HepG2 (cell line): ENCODE measurements around the gene CXXC5. TPM values are rescaled to one million over a fixed set of nuclear protein-coding genes. Genes with fewer than 3 reads are reported as not detected.

ENCODE experiments used
- ATAC-seq: fragments of 200-7000 bp; cut with Tn5 transposase; 3 replicates; pipeline ENCODE4 v1.9.1; 2020; ENCODE audit warnings: mild to moderate bottlenecking, moderate library complexity
- BruUV-seq: library from RNA; stranded (reverse); fragments of 400-500 nt; replicated peaks from 2 replicates; lab custom pipeline; 2021; lab: Mats Ljungman, UMichigan
- CTCF ChIA-PET: fragments of 300-600 bp; formaldehyde crosslinking; extraction: SDS; loops from one replicate; lab custom pipeline; 2021; ENCODE audit warnings: low total read pairs, inconsistent platforms, low intra/inter-chr PET ratio; lab: Yijun Ruan, JAX
- POLR2A ChIA-PET: fragments of 350-600 bp; sonication (Branson Sonifier 250); formaldehyde crosslinking; loops from one replicate; lab custom pipeline; 2020; ENCODE audit warnings: antibody characterized with exemption, inconsistent platforms; lab: Yijun Ruan, JAX
- DNase-seq: peaks from one replicate; pipeline ENCODE4 v3.0.0-alpha.2; 2015; ENCODE audit warnings: low spot score
- FAIRE-seq: peaks from 3 replicates; lab custom pipeline; 2011; peaks lifted over from hg19 to GRCh38; lab: Jason Lieb, UNC
- H2AFZ ChIP-seq: one replicate; pipeline ENCODE4 v1.6.1; 2011; ENCODE audit warnings: low read length, inconsistent platforms
- H3K27ac ChIP-seq: fragments of 300-600 bp; 3 replicates; pipeline ENCODE4 v1.8.0; 2011; ENCODE audit warnings: mixed run types, mild to moderate bottlenecking, mixed read lengths, low read length, inconsistent platforms; ENCODE audit not compliant: insufficient read depth; ENCODE audit errors: extremely low read length
- H3K27me3 ChIP-seq, 2 experiments: fragments of 200-600 bp in 1 of 2; 2 replicates in 1 of 2; 3 replicates in 1 of 2; pipeline versions ENCODE4 v1.6.0 to v1.8.0; 2011; ENCODE audit warnings: low read length in 2 of 2, mild to moderate bottlenecking in 2 of 2, moderate library complexity in 2 of 2, inconsistent platforms in 1 of 2; ENCODE audit not compliant: insufficient read depth in 2 of 2, control insufficient read depth in 1 of 2
- H3K36me3 ChIP-seq, 2 experiments: fragments of 200-600 bp in 1 of 2; replicated peaks in 1 of 2; 2 replicates in 1 of 2; 3 replicates in 1 of 2; pipeline versions ENCODE4 v1.5.1 to v1.8.0; 2011; ENCODE audit warnings: low read length in 2 of 2, inconsistent platforms in 1 of 2; ENCODE audit not compliant: insufficient read depth in 2 of 2, control insufficient read depth in 1 of 2
- H3K4me1 ChIP-seq: 2 replicates; pipeline ENCODE4 v1.5.1; 2012; ENCODE audit warnings: low read length, inconsistent platforms; ENCODE audit not compliant: insufficient read depth
- H3K4me2 ChIP-seq: 2 replicates; pipeline ENCODE4 v1.6.0; 2011; ENCODE audit warnings: low read depth, low read length, inconsistent platforms
- H3K4me3 ChIP-seq, 3 experiments: fragments of 200-600 bp in 1 of 3; sonication (generic), shearing (Covaris generic) in 1 of 3; replicated peaks in 1 of 3; 2 replicates each; pipeline ENCODE4 v1.5.1; 2011 to 2016; ENCODE audit warnings: low read length in 3 of 3, inconsistent platforms in 2 of 3, low read depth in 2 of 3, mild to moderate bottlenecking in 2 of 3, control low read depth in 1 of 3, mixed read lengths in 1 of 3; ENCODE audit not compliant: insufficient read depth in 1 of 3
- H3K79me2 ChIP-seq: one replicate; pipeline ENCODE4 v1.6.1; 2011; ENCODE audit warnings: low read length, inconsistent platforms; ENCODE audit not compliant: insufficient read depth
- H3K9ac ChIP-seq: 2 replicates; pipeline ENCODE4 v1.6.0; 2011; ENCODE audit warnings: mild to moderate bottlenecking, low read depth, low read length, inconsistent platforms; ENCODE audit not compliant: insufficient read depth
- H3K9me3 ChIP-seq: 2 replicates; pipeline ENCODE4 v1.5.1; 2012; ENCODE audit warnings: mild to moderate bottlenecking, low read length
- H4K20me1 ChIP-seq: 2 replicates; pipeline ENCODE4 v1.6.0; 2011; ENCODE audit warnings: inconsistent platforms, mild to moderate bottlenecking, low read length, moderate library complexity; ENCODE audit not compliant: insufficient read depth
- FOSL2 ChIP-seq: sonication (generic); formaldehyde crosslinking; IDR thresholded peaks from 2 replicates; pipeline ENCODE4 v1.4.0; 2020; ENCODE audit warnings: missing genetic modification reagents
- FOXK2 ChIP-seq: fragments of 450-650 bp; IDR thresholded peaks from 2 replicates; pipeline ENCODE4 v1.6.1; 2016
- TEAD3 ChIP-seq: optimal IDR thresholded peaks from 2 replicates; pipeline ENCODE3; 2016; ENCODE audit warnings: borderline replicate concordance
- YEATS2 ChIP-seq: sonication (generic); formaldehyde crosslinking; IDR thresholded peaks from 2 replicates; pipeline ENCODE4 v1.4.0; 2020; ENCODE audit warnings: missing genetic modification reagents, borderline replicate concordance
- ZBTB49 ChIP-seq: sonication (generic); formaldehyde crosslinking; IDR thresholded peaks from 2 replicates; pipeline ENCODE4 v1.4.0; 2020; ENCODE audit warnings: missing genetic modification reagents, borderline replicate concordance
- ZNF687 ChIP-seq: sonication (generic); formaldehyde crosslinking; IDR thresholded peaks from 2 replicates; pipeline ENCODE4 v1.5.1; 2020; ENCODE audit warnings: mild to moderate bottlenecking, missing genetic modification reagents, moderate library complexity
- ZNF737 ChIP-seq: sonication (generic); formaldehyde crosslinking; IDR thresholded peaks from 2 replicates; pipeline ENCODE4 v1.5.0; 2020; ENCODE audit warnings: missing genetic modification reagents, mild to moderate bottlenecking, borderline replicate concordance
- ZNF740 ChIP-seq: sonication (generic); formaldehyde crosslinking; IDR thresholded peaks from 2 replicates; pipeline ENCODE4 v1.4.0; 2020; ENCODE audit warnings: missing genetic modification reagents
- ZSCAN21 ChIP-seq: sonication (generic); formaldehyde crosslinking; IDR thresholded peaks from 2 replicates; pipeline ENCODE4 v1.8.0; 2022; ENCODE audit warnings: mild to moderate bottlenecking, missing genetic modification reagents, moderate library complexity, borderline replicate concordance
- WGBS: methylation state at CpG from one replicate; pipeline ENCODE4 v1.1.6; 2017; ENCODE audit warnings: low lambda C conversion rate; 5-methylcytosine and 5-hydroxymethylcytosine counted together
- in situ Hi-C: cut with HindIII; loops from 2 replicates; pipeline ENCODE4 v1.10.0; 2017; ENCODE audit warnings: low pct_unique_long_range_greater_than_20kb; ENCODE audit not compliant: extremely low pct_ligation_motif_present
- intact Hi-C: fragments of 100-400 bp; cut with micrococcal nuclease; formaldehyde crosslinking; loops from one replicate; pipeline ENCODE4 v1.10.0; 2022; ENCODE audit not compliant: unreplicated experiment
- polyA plus RNA-seq, 8 experiments: library from polyadenylated mRNA; depleted of rRNA in 3 of 8; stranded (reverse) in 7 of 8; unstranded in 1 of 8; fragments of >200 nt; fragmentation: Illumina TruSeq in 4 of 8; extraction: Trizol in 4 of 8; gene quantifications; 2 replicates each; pipeline versions ENCODE4 v1.2.1 to v1.2.3, GENCODE V29; 2011 to 2016; ENCODE audit warnings: low read depth in 4 of 8, missing spikeins in 1 of 8, mixed read lengths in 1 of 8; ENCODE audit not compliant: insufficient read depth in 1 of 8
- total RNA-seq, 5 experiments: library from RNA; depleted of rRNA; stranded (reverse); fragments of >200 nt; fragmentation: Illumina TruSeq; extraction: Trizol; gene quantifications; 2 replicates each; pipeline ENCODE4 v1.2.3, GENCODE V29; 2016; ENCODE audit warnings: low read depth in 1 of 5
- TF ChIP-seq, protein P1 (sequence below): sonication (generic); formaldehyde crosslinking; IDR thresholded peaks from 2 replicates; pipeline ENCODE4 v1.5.0; 2020; ENCODE audit warnings: missing genetic modification reagents

CXXC5 gene
- total and polyA plus RNA-seq, 2 of the 13 experiments (the other 11 are each of a cell fraction or from before 2014, with no cell fraction given), result 32.3 to 33.0 TPM

GRCh38 chr5:139636975-139637408, 11.2 kb upstream of the CXXC5 start:
- CTCF ChIA-PET, result interaction anchor here (2.5 to 2.9 kb wide), 2 partner anchors 53 to 129 kb away, joined by 10 to 19 read pairs; no protein-coding TSS in a partner anchor
- in situ Hi-C loops, result loop anchor here (5.0 to 25.0 kb wide), 2 partner anchors 70 to 325 kb away; no protein-coding TSS in a partner anchor
- 0% methylated on average over 3 of the region's 6 CpGs for WGBS
- TF ChIP-seq ZNF737 (CRISPR knock-in tag), result 0 out of 2 replicates have a peak, but pooled peaks have one; percentile 40
- peak; percentile 22; the same call in 1 of the 2 replicates for TF ChIP-seq FOSL2 (CRISPR knock-in tag)
- TF ChIP-seq TEAD3 (CRISPR knock-in tag), result peak; percentile 3
- TF ChIP-seq, protein P1, sequence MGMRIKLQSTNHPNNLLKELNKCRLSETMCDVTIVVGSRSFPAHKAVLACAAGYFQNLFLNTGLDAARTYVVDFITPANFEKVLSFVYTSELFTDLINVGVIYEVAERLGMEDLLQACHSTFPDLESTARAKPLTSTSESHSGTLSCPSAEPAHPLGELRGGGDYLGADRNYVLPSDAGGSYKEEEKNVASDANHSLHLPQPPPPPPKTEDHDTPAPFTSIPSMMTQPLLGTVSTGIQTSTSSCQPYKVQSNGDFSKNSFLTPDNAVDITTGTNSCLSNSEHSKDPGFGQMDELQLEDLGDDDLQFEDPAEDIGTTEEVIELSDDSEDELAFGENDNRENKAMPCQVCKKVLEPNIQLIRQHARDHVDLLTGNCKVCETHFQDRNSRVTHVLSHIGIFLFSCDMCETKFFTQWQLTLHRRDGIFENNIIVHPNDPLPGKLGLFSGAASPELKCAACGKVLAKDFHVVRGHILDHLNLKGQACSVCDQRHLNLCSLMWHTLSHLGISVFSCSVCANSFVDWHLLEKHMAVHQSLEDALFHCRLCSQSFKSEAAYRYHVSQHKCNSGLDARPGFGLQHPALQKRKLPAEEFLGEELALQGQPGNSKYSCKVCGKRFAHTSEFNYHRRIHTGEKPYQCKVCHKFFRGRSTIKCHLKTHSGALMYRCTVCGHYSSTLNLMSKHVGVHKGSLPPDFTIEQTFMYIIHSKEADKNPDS (CRISPR knock-in tag), result no peak; the same call in 1 of the 2 replicates
- no peak for TF ChIP-seq ZSCAN21 (CRISPR knock-in tag)
- 0 out of 2 replicates have a peak, but pooled peaks have one; percentile 8 for TF ChIP-seq YEATS2 (CRISPR knock-in tag)
- 0 out of 2 replicates have a peak, but pooled peaks have one; percentile 4 for TF ChIP-seq FOXK2
- TF ChIP-seq ZNF740, result peak; percentile 6; the same call in 1 of the 2 replicates
- 0 out of 2 replicates have a peak, but pooled peaks have one; percentile 18 for TF ChIP-seq ZBTB49 (CRISPR knock-in tag)
- no peak for TF ChIP-seq ZNF687

More at GRCh38 chr5:139636975-139637408, 11.2 kb upstream of the CXXC5 start:
- H3K9ac ChIP-seq, result peak overlapping the region; percentile 53; the same call in 1 of the 2 replicates
- H3K4me3 ChIP-seq, result peak overlapping the region; percentile 61 to 78 (median 76); a peak in 5 of 6 replicates
- H3K27me3 ChIP-seq, result no peaks in the 10 kb centered on the region
- DNase-seq, result no peak
- H3K27ac ChIP-seq, result peak overlapping the region; percentile 35
- H3K36me3 ChIP-seq, result no peaks in the 10 kb centered on the region
- H3K9me3 ChIP-seq, result no peaks in the 10 kb centered on the region
- POLR2A ChIA-PET, result interaction anchor here (0.6 to 4.6 kb wide), 14 partner anchors 10 to 119 kb away, joined by 3 to 95 read pairs (median 5); partner anchors contain the start of gene CXXC5
- no peak overlapping the region for H2AFZ ChIP-seq
- no peak for FAIRE-seq
- no TSS peak for BruUV-seq
- intact Hi-C loops, result loop anchor here (1.0 to 10.0 kb wide), 4 partner anchors 10 to 208 kb away; no protein-coding TSS in a partner anchor
- H3K79me2 ChIP-seq, result no peaks in the 10 kb centered on the region
- ATAC-seq, result peak; percentile 7
- peaks cover 80% of the 10 kb centered on the region for H3K4me1 ChIP-seq
- no peaks in the 10 kb centered on the region for H4K20me1 ChIP-seq
- H3K4me2 ChIP-seq, result peak overlapping the region; percentile 85
